H1 (cell line): ENCODE results near the gene DPYSL4. TPM values are rescaled to one million over a fixed set of nuclear protein-coding genes. Genes with fewer than 3 reads are reported as not detected.

Source experiments
- SIN3A ChIP-seq, 2 experiments: IDR thresholded peaks in 1 of 2; conservative IDR thresholded peaks in 1 of 2; 2 replicates each; pipeline ENCODE4 v1.6.1; 2011 to 2012; ENCODE audit warnings: low read length in 2 of 2, improper control_type of control experiment in 1 of 2, low read depth in 1 of 2, mild to moderate bottlenecking in 1 of 2
- polyA plus RNA-seq, 7 experiments: library from polyadenylated mRNA; depleted of rRNA in 3 of 7; stranded (reverse) in 5 of 7; unstranded in 2 of 7; fragments of >200 nt in 5 of 7; fragments of 200-250 nt in 2 of 7; gene quantifications; 1 replicate in 5 of 7; 2 replicates in 1 of 7; 4 replicates in 1 of 7; pipeline versions ENCODE4 v1.2.1 to v1.2.3, GENCODE V29; 2011 to 2013; ENCODE audit warnings: missing spikeins in 2 of 7, mixed read lengths in 2 of 7
- total RNA-seq: library from RNA; stranded (reverse); fragmentation: NEBNext Ultra II Directional; extraction: Animal tissue kit (Norgen Biotek cat#: 25700); gene quantifications from 2 replicates; pipeline ENCODE4 v1.2.1, GENCODE V29; 2021

DPYSL4 gene
- total and polyA plus RNA-seq, 2 of the 8 experiments (the other 6 are each of a cell fraction or from before 2014, with no cell fraction given): 12.9 to 15.2 TPM

DNA sequence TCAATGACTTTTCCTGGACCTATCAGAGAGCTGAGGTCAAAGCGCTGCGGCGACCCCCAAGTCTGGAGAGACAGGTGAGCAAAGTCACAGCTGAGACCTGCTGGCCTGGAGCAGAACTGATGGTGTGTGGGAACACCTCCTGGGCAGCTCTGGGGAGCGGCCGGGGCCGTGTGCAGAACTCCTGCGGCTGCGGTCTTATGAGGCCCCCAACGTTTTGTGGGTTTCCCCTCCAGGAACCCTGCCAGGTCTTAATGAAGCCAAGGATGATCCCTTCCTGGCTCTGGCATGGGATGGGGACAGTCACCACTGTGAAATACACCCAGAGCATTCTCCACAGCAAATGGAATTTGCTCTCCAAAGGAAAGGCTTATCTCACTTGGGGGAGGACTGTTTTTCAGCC is 26.1 kb downstream of the DPYSL4 start (continued):
- no peak for TF ChIP-seq SIN3A (conservative IDR thresholded peaks at IDR 0.05 in 1 of 2, IDR thresholded peaks at IDR 0.05 in 1 of 2; ENCODE audit: low read depth in 1 of 2, low read length in 2 of 2)
